Adrenal gland (tissue), 5 donors: ENCODE results near the gene CRY1.

ENCODE experiments used
- CTCF ChIP-seq, 6 experiments: fragments of 450-650 bp in 4 of 6; fragments of 200-600 bp in 2 of 6; sonication (generic) in 1 of 6; IDR thresholded peaks; 1 replicate in 5 of 6; 2 replicates in 1 of 6; pipeline versions ENCODE4 v1.5.1 to v1.8.0; 2016 to 2021; ENCODE audit warnings: antibody characterized with exemption in 6 of 6, mild to moderate bottlenecking in 2 of 6, moderate library complexity in 1 of 6
- POLR2A ChIP-seq, 2 donors: fragments of 450-650 bp; IDR thresholded peaks; one replicate each; pipeline ENCODE4 v1.6.1; 2017; ENCODE audit warnings: antibody characterized with exemption in 2 of 2, mild to moderate bottlenecking in 2 of 2, moderate library complexity in 1 of 2
- donor health status: DM: no; HTN: no; CAD: no.

GRCh38 chr12:106997916-106998315, 95.4 kb downstream of the CRY1 start:
- no peak for TF ChIP-seq CTCF (IDR thresholded peaks at IDR 0.05)
- TF ChIP-seq POLR2A (IDR thresholded peaks at IDR 0.05) = no peak
